ENCODE data around the gene TAS1R3.

The TAS1R3 gene

DNA sequence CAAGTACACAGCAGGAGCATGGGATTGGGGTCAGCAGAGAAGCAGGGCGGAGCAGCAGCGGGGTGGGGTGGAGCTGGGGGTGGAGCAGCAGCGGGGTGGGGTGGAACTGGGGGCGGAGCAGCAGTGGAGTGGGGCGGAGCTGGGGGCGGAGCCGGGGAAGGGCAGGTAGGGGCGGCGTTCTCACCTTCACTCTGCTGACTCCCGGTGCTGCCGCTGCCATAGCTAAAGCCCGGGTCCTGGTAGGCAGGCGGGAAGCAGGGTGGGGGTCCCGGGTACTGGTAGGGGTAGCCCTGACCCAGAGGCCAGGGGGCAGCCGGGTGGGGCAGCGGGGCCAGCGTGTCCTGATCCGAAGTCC is 6.7 kb downstream of the TAS1R3 start:
- no peaks in the 10 kb centered on the region for H3K27me3 ChIP-seq (replicated peaks in 2 of 5; ENCODE audit: control insufficient read depth in 4 of 5, insufficient read depth in 5 of 5, low read length in 4 of 5)
- H3K9me3 ChIP-seq (ENCODE audit: control extremely low read depth in 1 of 5, control insufficient read depth in 4 of 5, insufficient read depth in 2 of 5, low read depth in 1 of 5, low read length in 4 of 5): no peaks in the 10 kb centered on the region
- no peak for DNase-seq
- peaks cover 5 to 48% (median 21%) of the 10 kb centered on the region in 4 experiments for H3K36me3 ChIP-seq (ENCODE audit: control insufficient read depth in 4 of 4, insufficient read depth in 4 of 4, low read length in 3 of 4)
- 99% methylated on average over 9 of the region's 18 CpGs for WGBS (ENCODE audit: insufficient coverage)
- H3K4me3 ChIP-seq (ENCODE audit: control insufficient read depth in 1 of 7, extremely low read depth in 1 of 7, insufficient read depth in 4 of 7, low read depth in 2 of 7, low read length in 6 of 7): no peak overlapping the region
- H3K27ac ChIP-seq (ENCODE audit: insufficient read depth in 1 of 2, low read depth in 1 of 2, low read length in 2 of 2, poor library complexity in 1 of 2, severe bottlenecking in 2 of 2): no peak overlapping the region
- no peaks in the 10 kb centered on the region for H3K4me1 ChIP-seq (ENCODE audit: control extremely low read depth in 1 of 4, control insufficient read depth in 4 of 4, insufficient read depth in 4 of 4, low read length in 3 of 4)
- ChIA-PET POLR2A (no interaction called here), CTCF (no interaction called here)

DNA sequence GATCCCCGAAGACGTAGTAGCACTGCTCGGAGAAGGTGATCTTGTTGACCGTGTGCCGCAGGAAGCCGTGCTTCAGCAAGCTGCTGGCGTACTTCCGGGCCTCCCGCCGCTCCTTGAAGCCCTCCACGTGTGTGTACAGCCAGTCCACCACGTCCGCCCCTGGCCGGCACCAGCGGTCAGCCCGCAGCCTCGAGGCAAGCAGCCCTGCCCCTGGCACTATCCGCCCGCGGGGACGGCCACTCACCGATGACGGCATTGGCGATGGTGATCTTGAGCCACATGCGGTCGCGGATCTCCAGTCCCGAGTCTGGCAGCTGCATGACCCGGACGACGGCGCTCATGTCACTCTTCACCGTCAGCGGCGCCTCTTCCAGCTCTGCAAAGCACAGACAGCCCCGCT is 7.2 kb downstream of the TAS1R3 start:
- Histone ChIP-seq H3K27me3 (replicated peaks in 2 of 5; ENCODE audit: control insufficient read depth in 4 of 5, insufficient read depth in 5 of 5, low read length in 4 of 5) (no peaks in the 10 kb centered on the region), H3K9me3 (ENCODE audit: control extremely low read depth in 1 of 5, control insufficient read depth in 4 of 5, insufficient read depth in 2 of 5, low read depth in 1 of 5, low read length in 4 of 5) (no peaks in the 10 kb centered on the region), H3K4me1 (ENCODE audit: control extremely low read depth in 1 of 4, control insufficient read depth in 4 of 4, insufficient read depth in 4 of 4, low read length in 3 of 4) (no peaks in the 10 kb centered on the region), H3K4me3 (ENCODE audit: control insufficient read depth in 1 of 7, extremely low read depth in 1 of 7, insufficient read depth in 4 of 7, low read depth in 2 of 7, low read length in 6 of 7) (no peak overlapping the region), H3K36me3 (ENCODE audit: control insufficient read depth in 4 of 4, insufficient read depth in 4 of 4, low read length in 3 of 4) (peaks cover 5 to 48% (median 21%) of the 10 kb centered on the region in 4 experiments), H3K27ac (ENCODE audit: insufficient read depth in 1 of 2, low read depth in 1 of 2, low read length in 2 of 2, poor library complexity in 1 of 2, severe bottlenecking in 2 of 2) (no peak overlapping the region)
- ChIA-PET POLR2A (no interaction called here), CTCF (no interaction called here)
- 97% methylated on average over 36 of the region's 36 CpGs for WGBS (ENCODE audit: insufficient coverage)
- DNase-seq: no peak

DNA sequence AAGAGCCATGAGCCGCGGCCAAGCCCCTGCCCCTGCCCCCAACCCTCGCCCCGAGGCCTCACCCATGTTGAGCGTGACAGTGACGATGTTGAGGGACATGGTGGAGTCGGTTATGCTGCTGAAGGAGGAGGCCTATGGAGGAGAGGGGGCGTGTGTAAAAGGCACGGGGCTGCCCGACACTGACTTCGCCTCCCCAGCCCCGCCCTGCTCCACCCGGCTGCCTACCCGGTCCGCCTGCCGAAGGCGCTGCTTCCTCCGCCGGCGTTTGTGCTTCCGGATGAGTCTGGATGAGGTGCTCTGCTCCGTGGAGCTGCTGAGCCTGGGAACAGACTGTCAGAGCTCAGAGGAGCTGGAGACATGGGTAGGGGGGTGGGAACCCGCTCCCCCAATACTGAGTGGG is 9.1 kb downstream of the TAS1R3 start:
- ChIA-PET POLR2A (no interaction called here), CTCF (no interaction called here)
- peaks cover 5 to 48% (median 21%) of the 10 kb centered on the region in 4 experiments for H3K36me3 ChIP-seq (ENCODE audit: control insufficient read depth in 4 of 4, insufficient read depth in 4 of 4, low read length in 3 of 4)

DNA sequence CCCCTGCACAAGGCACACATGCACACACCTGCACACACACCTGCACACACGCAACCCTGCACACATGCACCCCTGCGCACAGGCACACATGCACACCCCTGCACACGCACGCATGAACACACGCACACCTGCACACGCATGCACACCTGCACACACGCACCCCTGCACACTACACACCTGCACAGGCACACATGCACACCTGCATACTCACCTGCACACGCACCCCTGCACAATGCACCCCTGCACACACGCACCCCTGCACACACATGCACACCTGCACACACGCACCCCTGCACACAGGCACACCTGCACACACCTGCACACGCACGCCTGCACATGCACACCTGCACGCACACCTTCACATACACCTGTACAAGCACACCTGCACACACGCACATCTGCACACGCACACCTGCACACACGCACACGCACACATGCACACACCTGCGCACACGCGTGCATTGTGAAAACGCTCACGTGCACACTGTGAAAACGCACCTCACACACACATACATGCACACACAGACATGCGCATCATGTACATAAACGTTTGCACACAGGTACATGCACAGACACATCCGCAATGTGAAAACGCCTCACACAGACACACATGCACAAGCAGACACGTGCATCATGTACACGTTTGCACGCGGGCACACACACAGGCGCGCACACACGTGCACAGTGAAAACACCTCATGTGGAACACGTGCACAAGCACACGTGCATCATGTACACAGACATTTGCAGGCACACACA is 9.9 kb downstream of the TAS1R3 start:
- CTCF ChIA-PET: no interaction called here
- no peak for DNase-seq
- no peaks in the 10 kb centered on the region for H3K27me3 ChIP-seq (replicated peaks in 2 of 5; ENCODE audit: control insufficient read depth in 4 of 5, insufficient read depth in 5 of 5, low read length in 4 of 5)

More for the DNA sequence above, 9.1 kb downstream of the TAS1R3 start:
- no peak for DNase-seq
- Histone ChIP-seq H3K4me1 (ENCODE audit: control extremely low read depth in 1 of 4, control insufficient read depth in 4 of 4, insufficient read depth in 4 of 4, low read length in 3 of 4) (no peaks in the 10 kb centered on the region), H3K27ac (ENCODE audit: insufficient read depth in 1 of 2, low read depth in 1 of 2, low read length in 2 of 2, poor library complexity in 1 of 2, severe bottlenecking in 2 of 2) (no peak overlapping the region), H3K27me3 (replicated peaks in 2 of 5; ENCODE audit: control insufficient read depth in 4 of 5, insufficient read depth in 5 of 5, low read length in 4 of 5) (no peaks in the 10 kb centered on the region), H3K9me3 (ENCODE audit: control extremely low read depth in 1 of 5, control insufficient read depth in 4 of 5, insufficient read depth in 2 of 5, low read depth in 1 of 5, low read length in 4 of 5) (no peaks in the 10 kb centered on the region), H3K4me3 (ENCODE audit: control insufficient read depth in 1 of 7, extremely low read depth in 1 of 7, insufficient read depth in 4 of 7, low read depth in 2 of 7, low read length in 6 of 7) (no peak overlapping the region)
- WGBS (ENCODE audit: insufficient coverage): 97% methylated on average over 23 of the region's 23 CpGs

DNA sequence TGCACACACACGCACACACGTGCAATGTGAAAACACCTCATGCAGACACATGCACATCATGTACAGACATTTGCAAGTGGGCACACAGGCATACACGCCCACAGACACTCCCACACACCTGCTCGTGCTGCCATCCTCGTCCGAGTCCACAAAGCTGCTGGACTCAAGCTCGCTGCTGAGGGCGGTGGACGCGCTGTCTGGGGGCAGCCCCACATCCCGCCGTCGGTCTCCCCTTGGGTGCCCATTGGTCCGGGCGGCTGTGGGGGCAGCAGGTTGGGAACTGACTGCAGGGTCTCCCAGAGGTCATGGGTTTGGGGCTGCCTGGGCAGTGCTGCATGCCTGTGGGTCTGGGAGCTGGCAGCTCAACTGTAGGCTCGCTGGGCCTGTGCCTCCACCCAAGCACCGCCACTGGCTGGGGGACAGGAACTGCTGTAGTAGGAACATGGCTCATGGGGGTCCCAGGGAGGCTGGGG is 10.5 kb downstream of the TAS1R3 start:
- CTCF ChIA-PET: interaction anchor here (1.2 kb wide), 1 partner anchor 29 kb away, joined by 4 read pairs; no protein-coding TSS in a partner anchor
- peaks cover 3 to 46% (median 21%) of the 10 kb centered on the region in 4 experiments for H3K36me3 ChIP-seq (ENCODE audit: control insufficient read depth in 4 of 4, insufficient read depth in 4 of 4, low read length in 3 of 4)
- H3K27me3 ChIP-seq (replicated peaks in 2 of 5; ENCODE audit: control insufficient read depth in 4 of 5, insufficient read depth in 5 of 5, low read length in 4 of 5): no peaks in the 10 kb centered on the region
- H3K4me3 ChIP-seq (ENCODE audit: control insufficient read depth in 1 of 7, extremely low read depth in 1 of 7, insufficient read depth in 4 of 7, low read depth in 2 of 7, low read length in 6 of 7): no peak overlapping the region
- no peak overlapping the region for H3K27ac ChIP-seq (ENCODE audit: insufficient read depth in 1 of 2, low read depth in 1 of 2, low read length in 2 of 2, poor library complexity in 1 of 2, severe bottlenecking in 2 of 2)
- POLR2A ChIA-PET: no interaction called here
- no peak for DNase-seq
- no peaks in the 10 kb centered on the region for H3K9me3 ChIP-seq (ENCODE audit: control extremely low read depth in 1 of 5, control insufficient read depth in 4 of 5, insufficient read depth in 2 of 5, low read depth in 1 of 5, low read length in 4 of 5)
- H3K4me1 ChIP-seq (ENCODE audit: control extremely low read depth in 1 of 4, control insufficient read depth in 4 of 4, insufficient read depth in 4 of 4, low read length in 3 of 4): no peaks in the 10 kb centered on the region
- 95% methylated on average over 15 of the region's 17 CpGs for WGBS (ENCODE audit: insufficient coverage)

More for the DNA sequence above, 9.9 kb downstream of the TAS1R3 start:
- no peaks in the 10 kb centered on the region for H3K4me1 ChIP-seq (ENCODE audit: control extremely low read depth in 1 of 4, control insufficient read depth in 4 of 4, insufficient read depth in 4 of 4, low read length in 3 of 4)
- no peak overlapping the region for H3K4me3 ChIP-seq (ENCODE audit: control insufficient read depth in 1 of 7, extremely low read depth in 1 of 7, insufficient read depth in 4 of 7, low read depth in 2 of 7, low read length in 6 of 7)
- H3K36me3 ChIP-seq (ENCODE audit: control insufficient read depth in 4 of 4, insufficient read depth in 4 of 4, low read length in 3 of 4): peaks cover 3 to 46% (median 21%) of the 10 kb centered on the region in 4 experiments
- no peaks in the 10 kb centered on the region for H3K9me3 ChIP-seq (ENCODE audit: control extremely low read depth in 1 of 5, control insufficient read depth in 4 of 5, insufficient read depth in 2 of 5, low read depth in 1 of 5, low read length in 4 of 5)
- WGBS (ENCODE audit: insufficient coverage): 92% methylated on average over 24 of the region's 36 CpGs
- POLR2A ChIA-PET: no interaction called here
- no peak overlapping the region for H3K27ac ChIP-seq (ENCODE audit: insufficient read depth in 1 of 2, low read depth in 1 of 2, low read length in 2 of 2, poor library complexity in 1 of 2, severe bottlenecking in 2 of 2)

DNA sequence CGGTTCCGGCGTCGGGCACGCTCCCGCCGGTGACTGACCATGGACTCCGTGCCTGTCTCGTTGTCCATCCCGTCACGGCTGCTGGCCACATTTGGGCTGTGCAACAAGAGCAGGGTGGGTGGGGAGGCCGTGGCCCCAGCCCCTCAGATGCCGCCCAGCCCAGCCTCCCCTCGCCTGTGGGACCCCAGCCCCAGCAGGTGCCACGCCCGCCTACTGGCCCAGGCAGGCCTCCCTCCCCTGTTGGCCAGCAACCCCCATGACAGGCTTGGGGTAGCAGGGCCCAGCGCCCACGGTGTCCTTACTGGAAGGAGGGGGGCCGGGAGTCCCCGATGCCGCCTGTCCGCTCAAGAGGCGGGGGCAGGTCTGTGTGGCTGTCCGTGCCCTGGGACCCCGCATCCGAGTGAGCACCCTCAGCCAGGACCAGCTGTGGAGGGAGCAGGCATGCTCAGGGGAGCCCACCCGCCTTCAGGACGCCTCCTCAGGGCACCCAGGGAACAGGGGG is 11.0 kb downstream of the TAS1R3 start:
- POLR2A ChIA-PET: no interaction called here
- no peak for DNase-seq
- H3K4me1 ChIP-seq (ENCODE audit: control extremely low read depth in 1 of 4, control insufficient read depth in 4 of 4, insufficient read depth in 4 of 4, low read length in 3 of 4): peaks cover 0 to 1% (median under 1%) of the 10 kb centered on the region in 4 experiments
- no peaks in the 10 kb centered on the region for H3K27me3 ChIP-seq (replicated peaks in 2 of 5; ENCODE audit: control insufficient read depth in 4 of 5, insufficient read depth in 5 of 5, low read length in 4 of 5)
- 97% methylated on average over 11 of the region's 28 CpGs for WGBS (ENCODE audit: insufficient coverage)
- CTCF ChIA-PET: interaction anchor here (1.2 kb wide), 1 partner anchor 29 kb away, joined by 4 read pairs; no protein-coding TSS in a partner anchor
- no peaks in the 10 kb centered on the region for H3K9me3 ChIP-seq (ENCODE audit: control extremely low read depth in 1 of 5, control insufficient read depth in 4 of 5, insufficient read depth in 2 of 5, low read depth in 1 of 5, low read length in 4 of 5)
- H3K27ac ChIP-seq (ENCODE audit: insufficient read depth in 1 of 2, low read depth in 1 of 2, low read length in 2 of 2, poor library complexity in 1 of 2, severe bottlenecking in 2 of 2): no peak overlapping the region
- peaks cover 3 to 42% (median 21%) of the 10 kb centered on the region in 4 experiments for H3K36me3 ChIP-seq (ENCODE audit: control insufficient read depth in 4 of 4, insufficient read depth in 4 of 4, low read length in 3 of 4)
- H3K4me3 ChIP-seq (ENCODE audit: control insufficient read depth in 1 of 7, extremely low read depth in 1 of 7, insufficient read depth in 4 of 7, low read depth in 2 of 7, low read length in 6 of 7): no peak overlapping the region

DNA sequence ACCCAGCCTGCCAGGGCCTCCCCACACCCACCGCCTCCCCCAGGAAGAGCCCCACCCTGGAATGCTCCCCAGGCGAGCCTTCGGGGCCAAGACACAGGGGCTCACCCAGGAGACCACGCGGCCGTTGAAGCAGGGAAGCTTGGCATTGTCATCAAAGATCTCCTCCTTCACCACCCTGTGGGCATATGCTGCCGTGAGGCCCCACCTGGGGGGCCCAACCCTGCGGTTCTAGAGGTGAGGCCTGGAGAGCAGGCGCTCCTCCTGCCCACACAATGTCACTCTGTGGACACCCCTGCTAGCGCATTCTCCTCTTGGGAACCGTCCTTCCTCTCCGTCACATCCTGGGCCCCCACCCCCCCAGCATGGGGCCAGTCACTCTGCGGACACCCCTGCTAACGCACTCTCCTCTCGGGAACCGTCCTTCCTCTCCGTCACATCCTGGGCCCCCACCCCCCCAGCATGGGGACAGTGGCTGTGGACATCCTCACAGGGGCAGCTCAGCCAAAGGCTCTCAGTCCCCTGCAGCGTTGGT is 11.6 kb downstream of the TAS1R3 start:
- Histone ChIP-seq H3K27ac (ENCODE audit: insufficient read depth in 1 of 2, low read depth in 1 of 2, low read length in 2 of 2, poor library complexity in 1 of 2, severe bottlenecking in 2 of 2) (no peak overlapping the region), H3K4me1 (ENCODE audit: control extremely low read depth in 1 of 4, control insufficient read depth in 4 of 4, insufficient read depth in 4 of 4, low read length in 3 of 4) (peaks cover 0 to 5% (median 3%) of the 10 kb centered on the region in 4 experiments), H3K36me3 (ENCODE audit: control insufficient read depth in 4 of 4, insufficient read depth in 4 of 4, low read length in 3 of 4) (peaks cover 3 to 37% (median 18%) of the 10 kb centered on the region in 4 experiments), H3K4me3 (ENCODE audit: control insufficient read depth in 1 of 7, extremely low read depth in 1 of 7, insufficient read depth in 4 of 7, low read depth in 2 of 7, low read length in 6 of 7) (no peak overlapping the region), H3K27me3 (replicated peaks in 2 of 5; ENCODE audit: control insufficient read depth in 4 of 5, insufficient read depth in 5 of 5, low read length in 4 of 5) (no peaks in the 10 kb centered on the region), H3K9me3 (ENCODE audit: control extremely low read depth in 1 of 5, control insufficient read depth in 4 of 5, insufficient read depth in 2 of 5, low read depth in 1 of 5, low read length in 4 of 5) (no peaks in the 10 kb centered on the region)
- no peak for DNase-seq
- POLR2A ChIA-PET: no interaction called here
- CTCF ChIA-PET: interaction anchor here (0.7 to 1.2 kb wide), 2 partner anchors 28 to 231 kb away, joined by 3 to 4 read pairs; no protein-coding TSS in a partner anchor
- WGBS (ENCODE audit: insufficient coverage): 92% methylated on average over 9 of the region's 18 CpGs
